Measurements from ENCODE around the gene PRR14L.
A peak's percentile ranks its signal among the peaks of the same experiment; 100 is the strongest.
"Not testable (repeated sequence)": the region's sequence is repeated elsewhere in the genome, so short reads cannot be mapped to it uniquely, and the experiment has no call there.

Gene PRR14L

DNA sequence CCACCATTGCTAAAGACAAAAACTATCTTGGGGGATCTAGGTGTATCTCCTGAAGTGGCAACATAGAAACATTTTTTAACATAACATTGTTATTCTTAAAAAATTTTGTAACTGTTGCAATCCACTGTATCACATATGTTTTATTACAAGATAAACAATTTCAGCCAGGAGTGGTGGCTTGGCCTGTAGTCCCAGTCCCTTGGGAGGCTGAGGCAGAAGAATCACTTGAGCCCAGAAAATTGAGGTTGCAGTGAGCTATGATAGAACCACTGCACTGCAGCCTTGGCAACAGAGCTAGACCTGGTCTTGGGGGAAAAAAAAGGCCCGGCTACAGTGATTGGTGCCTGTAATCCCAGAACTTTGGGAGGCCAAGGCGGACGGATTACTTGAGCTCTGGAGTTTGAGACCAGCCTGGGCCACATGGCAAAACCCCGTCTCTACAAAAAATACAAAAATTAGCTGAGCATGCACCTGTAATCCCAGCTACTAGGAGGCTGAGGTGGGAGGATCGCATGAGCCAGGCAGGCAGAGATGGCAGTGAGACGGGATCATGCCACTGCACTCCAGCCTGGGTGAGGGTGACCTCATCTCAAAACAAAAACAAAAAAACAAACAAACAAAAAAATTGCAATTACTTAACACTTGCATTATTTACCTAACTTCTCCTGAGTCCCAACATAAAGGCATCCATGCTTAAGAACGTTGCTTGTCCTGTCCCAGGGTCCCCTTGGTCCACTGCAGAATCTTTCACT, 2.3 kb upstream of the PRR14L start:
- no peak for DNase-seq (ENCODE audit: low spot score in 2 of 2)
- in situ Hi-C loops (cut with MboI; ENCODE audit: low sequenced_read_pairs) = loop anchor here (10.0 kb wide), 1 partner anchor 193 kb away; the partner anchor contains the start of gene YWHAH
- Histone ChIP-seq H3K4me3 (no peak overlapping the region), H3K36me3 (replicated peaks) (no peaks in the 10 kb centered on the region), H3K4me1 (peaks cover 27% of the 10 kb centered on the region), H3K9me3 (no peaks in the 10 kb centered on the region), H3K27me3 (ENCODE audit: low read depth) (no peaks in the 10 kb centered on the region)

GRCh38 chr22:31750365-31751284, 693 bp upstream of the PRR14L start:
- in situ Hi-C loops (cut with MboI; ENCODE audit: low sequenced_read_pairs) = loop anchor here (10.0 kb wide), 1 partner anchor 194 kb away; the partner anchor contains the start of gene YWHAH
- peak overlapping the region; percentile 91 for H3K4me3 ChIP-seq
- H3K36me3 ChIP-seq (replicated peaks) = peaks cover 5% of the 10 kb centered on the region
- peaks cover 37% of the 10 kb centered on the region for H3K4me1 ChIP-seq
- no peak for DNase-seq (ENCODE audit: low spot score in 2 of 2)
- H3K27me3 ChIP-seq (ENCODE audit: low read depth) = no peaks in the 10 kb centered on the region
- H3K9me3 ChIP-seq = no peaks in the 10 kb centered on the region

- in situ Hi-C loops (cut with MboI; ENCODE audit: low sequenced_read_pairs) = no loop called here
- peak overlapping the region; percentile 91 for H3K4me3 ChIP-seq
- peaks cover 28% of the 10 kb centered on the region for H3K4me1 ChIP-seq
- no peaks in the 10 kb centered on the region for H3K27me3 ChIP-seq (ENCODE audit: low read depth)
- DNase-seq (ENCODE audit: low spot score in 2 of 2) = no peak
- H3K36me3 ChIP-seq (replicated peaks) = peaks cover 5% of the 10 kb centered on the region
- H3K9me3 ChIP-seq = no peaks in the 10 kb centered on the region
Measured at GRCh38 chr22:31748490-31748889, 1.4 kb downstream of the PRR14L start.

DNA sequence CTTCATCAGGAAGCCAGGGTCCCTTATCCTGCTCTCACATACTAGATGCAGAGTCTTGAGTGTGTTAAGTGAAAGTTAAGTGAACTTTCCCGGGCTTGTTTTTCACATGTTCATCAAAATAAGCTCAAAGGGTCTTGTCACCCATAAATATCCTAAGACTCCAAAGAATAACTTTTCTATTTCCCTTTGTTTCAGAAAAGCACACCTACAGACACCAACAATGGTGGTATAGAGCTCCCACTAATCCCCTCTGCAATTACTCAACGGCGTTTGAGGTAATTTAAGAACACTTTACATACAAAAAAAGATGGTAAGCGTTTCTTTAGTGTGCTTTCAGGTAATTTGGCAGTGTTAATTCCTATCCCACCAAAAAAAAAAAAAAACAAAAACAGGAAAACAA, 2.5 kb downstream of the PRR14L start:
- Histone ChIP-seq H3K4me3 (peak overlapping the region; percentile 91; the same call in 1 of the 2 replicates), H3K27me3 (ENCODE audit: low read depth) (no peaks in the 10 kb centered on the region), H3K4me1 (peaks cover 19% of the 10 kb centered on the region), H3K9me3 (no peaks in the 10 kb centered on the region), H3K36me3 (replicated peaks) (peaks cover 13% of the 10 kb centered on the region)
- peak in 1 of 2 experiments; percentile 80 for DNase-seq (ENCODE audit: low spot score in 2 of 2)
- in situ Hi-C loops (cut with MboI; ENCODE audit: low sequenced_read_pairs) = no loop called here

- no peak overlapping the region for H3K4me3 ChIP-seq
- no peaks in the 10 kb centered on the region for H3K27me3 ChIP-seq (ENCODE audit: low read depth)
- H3K36me3 ChIP-seq (replicated peaks) = peaks cover 36% of the 10 kb centered on the region
- peaks cover 16% of the 10 kb centered on the region for H3K4me1 ChIP-seq
- in situ Hi-C loops (cut with MboI; ENCODE audit: low sequenced_read_pairs) = no loop called here
- DNase-seq (ENCODE audit: low spot score in 2 of 2) = no peak
- no peaks in the 10 kb centered on the region for H3K9me3 ChIP-seq
Measured at GRCh38 chr22:31743871-31744270, 6.1 kb downstream of the PRR14L start.

GRCh38 chr22:31742682-31743081, 7.2 kb downstream of the PRR14L start:
- H3K9me3 ChIP-seq = no peaks in the 10 kb centered on the region
- no peak for DNase-seq (ENCODE audit: low spot score in 2 of 2)
- H3K27me3 ChIP-seq (ENCODE audit: low read depth) = no peaks in the 10 kb centered on the region
- in situ Hi-C loops (cut with MboI; ENCODE audit: low sequenced_read_pairs) = no loop called here
- H3K36me3 ChIP-seq (replicated peaks) = peaks cover 43% of the 10 kb centered on the region
- H3K4me3 ChIP-seq = no peak overlapping the region
- H3K4me1 ChIP-seq = peaks cover 11% of the 10 kb centered on the region

- Histone ChIP-seq H3K27me3 (ENCODE audit: low read depth) (no peaks in the 10 kb centered on the region), H3K4me3 (no peak overlapping the region), H3K36me3 (replicated peaks) (peaks cover 43% of the 10 kb centered on the region), H3K4me1 (peaks cover 8% of the 10 kb centered on the region), H3K9me3 (no peaks in the 10 kb centered on the region)
- in situ Hi-C loops (cut with MboI; ENCODE audit: low sequenced_read_pairs) = no loop called here
- DNase-seq (ENCODE audit: low spot score in 2 of 2) = no peak
Measured at GRCh38 chr22:31742115-31742514, 7.8 kb downstream of the PRR14L start.

GRCh38 chr22:31740314-31740713, 9.6 kb downstream of the PRR14L start:
- H3K27me3 ChIP-seq (ENCODE audit: low read depth); H3K9me3 ChIP-seq; DNase-seq (ENCODE audit: low spot score in 2 of 2); in situ Hi-C loops (cut with MboI; ENCODE audit: low sequenced_read_pairs); H3K4me3 ChIP-seq; H3K4me1 ChIP-seq: not testable (repeated sequence)
- peaks cover 37% of the 10 kb centered on the region for H3K36me3 ChIP-seq (replicated peaks)

DNA sequence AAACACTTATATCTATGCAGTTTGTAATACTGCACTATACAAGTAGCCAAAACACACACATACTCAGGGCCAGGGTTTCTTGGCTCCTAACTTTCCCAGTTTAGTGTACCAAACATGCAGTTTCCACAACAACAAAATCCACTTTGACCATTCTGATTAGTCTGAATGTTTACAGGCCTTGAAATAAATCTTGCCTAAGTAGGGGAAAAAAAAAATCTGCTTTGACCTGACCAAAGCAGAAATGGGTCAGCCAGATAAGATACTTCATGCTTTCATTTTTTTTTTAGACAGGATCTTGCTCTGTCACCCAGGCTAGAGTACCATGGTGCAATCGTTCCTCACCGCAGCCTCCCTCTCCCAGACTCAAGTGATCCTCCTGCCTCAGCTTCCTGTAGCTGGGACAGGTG, 10.1 kb downstream of the PRR14L start:
- DNase-seq (ENCODE audit: low spot score in 2 of 2) = no peak
- in situ Hi-C loops (cut with MboI; ENCODE audit: low sequenced_read_pairs) = no loop called here
- no peaks in the 10 kb centered on the region for H3K27me3 ChIP-seq (ENCODE audit: low read depth)
- H3K36me3 ChIP-seq (replicated peaks) = peaks cover 40% of the 10 kb centered on the region
- H3K4me1 ChIP-seq = no peaks in the 10 kb centered on the region
- no peaks in the 10 kb centered on the region for H3K9me3 ChIP-seq
- no peak overlapping the region for H3K4me3 ChIP-seq

DNA sequence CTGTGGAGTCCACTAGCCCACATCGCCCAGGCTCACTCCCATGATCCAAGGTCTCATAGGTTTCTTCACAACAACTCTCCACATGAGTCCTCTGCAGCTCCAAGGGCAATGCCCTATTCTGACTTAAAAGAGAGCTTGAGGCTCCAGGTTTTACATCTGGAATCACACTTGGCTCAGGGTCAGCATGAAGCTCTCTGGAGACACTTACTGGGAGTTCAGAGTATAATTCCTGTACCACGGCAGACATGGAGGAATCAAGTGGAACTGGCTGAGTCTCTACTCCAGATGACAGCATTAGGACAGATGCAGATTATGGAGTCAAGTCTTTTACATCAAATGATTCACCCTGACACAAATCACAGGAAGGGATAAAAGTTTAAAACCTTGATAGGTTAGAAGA, 11.4 kb downstream of the PRR14L start:
- H3K4me3 ChIP-seq = no peak overlapping the region
- in situ Hi-C loops (cut with MboI; ENCODE audit: low sequenced_read_pairs) = no loop called here
- no peaks in the 10 kb centered on the region for H3K9me3 ChIP-seq
- DNase-seq (ENCODE audit: low spot score in 2 of 2) = no peak
- H3K36me3 ChIP-seq (replicated peaks) = peaks cover 45% of the 10 kb centered on the region
- no peaks in the 10 kb centered on the region for H3K27me3 ChIP-seq (ENCODE audit: low read depth)
- H3K4me1 ChIP-seq = no peaks in the 10 kb centered on the region

DNA sequence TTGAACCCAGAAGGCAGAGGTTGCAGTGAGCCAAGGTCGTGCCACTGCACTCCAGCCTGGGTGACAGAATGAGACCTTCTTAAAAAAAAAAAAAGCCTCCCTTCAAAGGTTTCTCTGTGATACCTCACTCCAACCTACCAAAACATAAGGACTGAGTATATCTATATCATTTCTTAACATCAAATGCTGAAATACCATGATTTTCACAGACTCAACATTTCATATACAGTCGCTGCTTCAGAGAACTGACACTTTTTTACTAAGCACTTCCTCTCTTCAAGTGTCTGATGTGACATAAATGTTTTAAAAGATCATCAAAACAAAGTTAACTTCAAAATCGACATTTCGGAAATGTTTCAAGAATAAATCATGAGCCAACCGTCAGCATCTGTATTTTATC, 12.0 kb downstream of the PRR14L start:
- Histone ChIP-seq H3K9me3 (no peaks in the 10 kb centered on the region), H3K4me3 (no peak overlapping the region), H3K36me3 (replicated peaks) (peaks cover 42% of the 10 kb centered on the region), H3K27me3 (ENCODE audit: low read depth) (no peaks in the 10 kb centered on the region), H3K4me1 (no peaks in the 10 kb centered on the region)
- DNase-seq (ENCODE audit: low spot score in 2 of 2) = no peak
- in situ Hi-C loops (cut with MboI; ENCODE audit: low sequenced_read_pairs) = no loop called here

GRCh38 chr22:31736458-31736857, 13.5 kb downstream of the PRR14L start:
- in situ Hi-C loops (cut with MboI; ENCODE audit: low sequenced_read_pairs) = no loop called here
- Histone ChIP-seq H3K4me3 (no peak overlapping the region), H3K9me3 (no peaks in the 10 kb centered on the region), H3K27me3 (ENCODE audit: low read depth) (no peaks in the 10 kb centered on the region), H3K36me3 (replicated peaks) (peaks cover 36% of the 10 kb centered on the region), H3K4me1 (no peaks in the 10 kb centered on the region)
- no peak for DNase-seq (ENCODE audit: low spot score in 2 of 2)

DNA sequence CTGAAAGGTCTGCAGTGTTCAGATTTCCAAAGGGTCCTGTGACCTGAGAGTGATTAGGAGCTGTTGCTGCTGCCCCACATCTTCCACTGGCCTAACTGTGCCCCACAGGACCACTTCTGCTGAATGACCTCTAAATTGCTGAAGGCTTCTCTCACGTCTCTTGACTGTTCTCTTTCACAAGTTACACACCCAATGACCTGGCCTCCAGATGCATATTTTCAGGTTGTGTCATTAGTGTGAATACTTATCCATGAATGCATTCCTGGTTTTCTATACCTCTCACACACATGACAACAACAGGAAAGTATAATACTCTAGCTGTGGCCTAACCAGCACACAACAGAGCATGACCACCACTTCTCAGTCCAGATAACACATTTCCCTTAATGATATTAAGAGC, 15.4 kb downstream of the PRR14L start:
- DNase-seq (ENCODE audit: low spot score in 2 of 2) = no peak
- H3K4me1 ChIP-seq = no peaks in the 10 kb centered on the region
- in situ Hi-C loops (cut with MboI; ENCODE audit: low sequenced_read_pairs) = no loop called here
- no peaks in the 10 kb centered on the region for H3K9me3 ChIP-seq
- H3K27me3 ChIP-seq (ENCODE audit: low read depth) = no peaks in the 10 kb centered on the region
- H3K4me3 ChIP-seq = no peak overlapping the region
- peaks cover 22% of the 10 kb centered on the region for H3K36me3 ChIP-seq (replicated peaks)

DNA sequence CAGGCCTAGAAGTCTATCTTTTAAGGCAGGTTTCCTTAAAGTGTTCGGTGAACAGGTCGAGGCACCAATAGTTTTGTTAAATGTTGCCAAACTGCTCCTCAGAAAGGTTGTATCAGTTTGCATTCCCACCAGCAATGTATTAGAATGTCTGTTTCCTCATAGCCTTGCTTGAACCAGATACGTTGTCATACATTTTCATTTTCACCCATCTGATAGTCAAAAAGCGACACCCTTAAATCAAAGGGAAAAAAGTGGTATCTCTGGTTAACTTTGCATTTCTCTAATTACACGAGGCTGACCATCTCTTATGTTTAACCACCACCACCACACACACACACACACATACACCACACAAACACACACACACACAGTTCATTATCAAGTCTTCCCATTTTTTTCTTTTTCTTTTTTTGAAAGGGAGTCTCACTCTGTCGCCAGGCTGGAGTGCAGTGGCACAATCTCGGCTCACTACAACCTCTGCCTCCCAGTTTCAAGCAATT, 16.3 kb downstream of the PRR14L start:
- in situ Hi-C loops (cut with MboI; ENCODE audit: low sequenced_read_pairs) = no loop called here
- no peaks in the 10 kb centered on the region for H3K27me3 ChIP-seq (ENCODE audit: low read depth)
- DNase-seq (ENCODE audit: low spot score in 2 of 2) = no peak
- H3K4me3 ChIP-seq = no peak overlapping the region
- no peaks in the 10 kb centered on the region for H3K9me3 ChIP-seq
- peaks cover 17% of the 10 kb centered on the region for H3K36me3 ChIP-seq (replicated peaks)
- no peaks in the 10 kb centered on the region for H3K4me1 ChIP-seq
